Prostate gland (tissue), 2 donors: ENCODE results near the gene INO80C. TPM values are rescaled to one million over a fixed set of nuclear protein-coding genes. Genes with fewer than 3 reads are reported as not detected.
A peak's percentile ranks its signal among the peaks of the same experiment; 100 is the strongest.

Experiments used
- DNase-seq: peaks from one replicate; pipeline ENCODE4 v3.0.0-alpha.2; 2019; ENCODE audit warnings: low spot score
- H3K27ac ChIP-seq, 2 donors: fragments of 200-600 bp; sonication (generic); 2 replicates each; pipeline ENCODE4 v1.5.1; 2017 to 2019
- H3K27me3 ChIP-seq: fragments of 200-600 bp; sonication (generic); replicated peaks from 2 replicates; pipeline ENCODE4 v1.5.1; 2019; ENCODE audit not compliant: insufficient read depth
- H3K36me3 ChIP-seq, 2 donors: fragments of 200-600 bp; sonication (generic); 1 replicate in 1 of 2; 2 replicates in 1 of 2; pipeline versions ENCODE4 v1.5.1 to v1.8.1; 2017 to 2019
- H3K4me1 ChIP-seq: fragments of 200-600 bp; sonication (generic); replicated peaks from 2 replicates; pipeline ENCODE4 v1.5.1; 2019
- H3K4me3 ChIP-seq, 2 donors: fragments of 200-600 bp; sonication (generic); 2 replicates each; pipeline ENCODE4 v1.5.1; 2017 to 2019
- H3K9me3 ChIP-seq: fragments of 200-600 bp; sonication (generic); 2 replicates; pipeline ENCODE4 v1.5.1; 2017
- POLR2A ChIP-seq: fragments of 450-650 bp; IDR thresholded peaks from one replicate; pipeline ENCODE4 v1.6.1; 2016; ENCODE audit warnings: antibody characterized with exemption, mild to moderate bottlenecking
- POLR2AphosphoS5 ChIP-seq: sonication (generic); formaldehyde crosslinking; IDR thresholded peaks from one replicate; pipeline ENCODE4 v1.6.1; 2017; ENCODE audit warnings: antibody characterized with exemption
- WGBS: methylation state at CpG from one replicate; pipeline ENCODE4 v1.1.5; 2018; 5-methylcytosine and 5-hydroxymethylcytosine counted together
- intact Hi-C: fragments of 100-400 bp; cut with DNase I; formaldehyde crosslinking; loops from one replicate; pipeline ENCODE4 v1.14.2; 2022
- total RNA-seq, 2 donors: library from RNA; depleted of rRNA; stranded (reverse); fragments of >200 nt; gene quantifications; one replicate each; pipeline ENCODE4 v1.1.0, GENCODE V29; 2016
- TF ChIP-seq, protein P1 (sequence below), 4 experiments: fragments of 200-600 bp in 2 of 4; fragments of 450-650 bp in 2 of 4; sonication (generic) in 2 of 4; IDR thresholded peaks; 1 replicate in 3 of 4; 2 replicates in 1 of 4; pipeline ENCODE4 v1.5.1; 2016 to 2019; ENCODE audit warnings: antibody characterized with exemption in 4 of 4, mild to moderate bottlenecking in 2 of 4, moderate library complexity in 2 of 4

INO80C gene, protein sequence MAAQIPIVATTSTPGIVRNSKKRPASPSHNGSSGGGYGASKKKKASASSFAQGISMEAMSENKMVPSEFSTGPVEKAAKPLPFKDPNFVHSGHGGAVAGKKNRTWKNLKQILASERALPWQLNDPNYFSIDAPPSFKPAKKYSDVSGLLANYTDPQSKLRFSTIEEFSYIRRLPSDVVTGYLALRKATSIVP
- total RNA-seq = 10 to 100 TPM in 1 of 2 donors, 1 to 10 TPM in 1; 5.0 to 26.4 TPM

DNA sequence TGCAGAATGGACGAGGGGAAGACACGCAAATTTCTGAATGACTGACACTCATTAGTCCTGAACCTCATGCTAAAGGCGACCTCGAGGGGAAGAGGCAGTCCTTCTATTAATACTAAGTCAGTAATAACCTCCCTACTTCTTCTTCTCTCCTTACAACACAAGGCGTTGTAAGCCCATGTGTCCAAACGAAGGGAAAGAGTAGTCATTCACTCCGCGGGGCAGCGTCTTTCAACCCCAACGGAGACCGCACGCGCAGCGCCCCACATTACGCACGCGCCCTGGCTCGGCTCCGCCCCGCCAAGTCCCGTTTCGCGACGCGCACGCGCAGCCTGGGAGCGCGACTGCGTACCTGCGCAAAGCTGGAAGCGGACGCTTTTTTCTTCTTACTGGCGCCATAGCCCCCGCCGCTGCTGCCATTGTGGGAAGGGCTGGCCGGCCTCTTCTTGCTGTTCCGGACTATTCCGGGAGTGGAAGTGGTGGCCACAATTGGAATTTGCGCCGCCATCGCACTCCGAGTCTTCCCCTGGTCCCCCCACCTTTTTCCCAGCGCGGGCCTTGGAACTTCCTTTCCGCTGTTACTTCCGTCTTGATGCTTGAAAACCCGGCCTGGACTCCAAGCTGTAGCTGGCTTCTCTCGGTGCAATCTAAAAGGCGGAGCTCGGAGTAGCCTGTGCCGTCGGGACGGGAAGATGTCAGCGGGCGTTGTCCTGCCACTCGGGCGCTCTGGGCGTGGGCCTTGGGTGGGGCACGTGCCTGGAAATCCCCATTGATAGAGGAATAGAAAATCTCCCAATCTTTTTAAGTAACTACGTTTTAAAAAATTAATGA, at the start of gene INO80C:
INO80C (minus strand) TSS at position 591 of the 828 bp plus-strand sequence; CDS start at position 505, 86 bp downstream.
- no peaks in the 10 kb centered on the region for H3K4me1 ChIP-seq
- peak; percentile 83 for DNase-seq

DNA sequence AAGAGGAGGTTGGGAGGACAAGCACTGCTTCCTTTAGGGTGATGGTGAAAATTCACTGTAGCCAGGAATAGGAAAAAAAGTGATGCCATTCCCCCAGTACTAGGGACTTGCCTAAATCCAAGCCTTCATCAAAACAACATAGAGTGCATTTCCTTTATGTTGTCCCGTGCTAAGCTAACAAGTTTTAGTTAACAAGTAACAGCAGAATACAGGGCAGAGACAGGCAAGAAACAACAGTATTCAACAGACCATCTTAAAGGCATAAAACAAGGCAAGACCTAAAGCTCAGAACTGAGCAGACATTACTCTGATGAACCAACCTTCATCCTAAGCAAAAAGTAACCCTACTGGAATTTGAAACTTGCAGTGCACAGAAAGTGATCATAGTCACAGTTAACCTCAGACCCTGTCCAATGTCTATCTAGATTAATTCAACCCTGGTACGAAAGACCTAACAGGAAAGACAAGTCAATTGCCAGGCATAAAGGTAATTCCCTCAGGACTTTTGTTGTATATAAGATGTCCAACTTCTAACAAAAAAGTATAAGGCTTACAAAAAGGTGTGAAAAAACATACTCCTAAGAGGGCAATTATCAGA, 49.3 kb upstream of the INO80C start:
- no peak overlapping the region for H3K27ac ChIP-seq
- DNase-seq = no peak
- intact Hi-C loops = no loop called here
- H3K36me3 ChIP-seq = no peaks in the 10 kb centered on the region
- H3K4me3 ChIP-seq = no peak overlapping the region
- H3K27me3 ChIP-seq = no peaks in the 10 kb centered on the region
- WGBS = 72% methylated on average over 2 of the region's 2 CpGs
- TF ChIP-seq POLR2A = no peak
- TF ChIP-seq POLR2AphosphoS5 = no peak
- TF ChIP-seq, protein P1, sequence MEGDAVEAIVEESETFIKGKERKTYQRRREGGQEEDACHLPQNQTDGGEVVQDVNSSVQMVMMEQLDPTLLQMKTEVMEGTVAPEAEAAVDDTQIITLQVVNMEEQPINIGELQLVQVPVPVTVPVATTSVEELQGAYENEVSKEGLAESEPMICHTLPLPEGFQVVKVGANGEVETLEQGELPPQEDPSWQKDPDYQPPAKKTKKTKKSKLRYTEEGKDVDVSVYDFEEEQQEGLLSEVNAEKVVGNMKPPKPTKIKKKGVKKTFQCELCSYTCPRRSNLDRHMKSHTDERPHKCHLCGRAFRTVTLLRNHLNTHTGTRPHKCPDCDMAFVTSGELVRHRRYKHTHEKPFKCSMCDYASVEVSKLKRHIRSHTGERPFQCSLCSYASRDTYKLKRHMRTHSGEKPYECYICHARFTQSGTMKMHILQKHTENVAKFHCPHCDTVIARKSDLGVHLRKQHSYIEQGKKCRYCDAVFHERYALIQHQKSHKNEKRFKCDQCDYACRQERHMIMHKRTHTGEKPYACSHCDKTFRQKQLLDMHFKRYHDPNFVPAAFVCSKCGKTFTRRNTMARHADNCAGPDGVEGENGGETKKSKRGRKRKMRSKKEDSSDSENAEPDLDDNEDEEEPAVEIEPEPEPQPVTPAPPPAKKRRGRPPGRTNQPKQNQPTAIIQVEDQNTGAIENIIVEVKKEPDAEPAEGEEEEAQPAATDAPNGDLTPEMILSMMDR (IDR thresholded peaks at IDR 0.05) = no peak
- H3K9me3 ChIP-seq = no peaks in the 10 kb centered on the region
- H3K4me1 ChIP-seq = no peaks in the 10 kb centered on the region

More for the DNA sequence above, at the start of gene INO80C:
- TF ChIP-seq POLR2A (peak; percentile 71), POLR2AphosphoS5 (peak; percentile 89)
- TF ChIP-seq, protein P1 (IDR thresholded peaks at IDR 0.05) = peak in 3 of 4 experiments; percentile 5 to 21 (median 7)
- H3K27ac ChIP-seq = peak within 1 kb of the TSS; percentile 92 to 93
- no peaks in the 10 kb centered on the region for H3K9me3 ChIP-seq
- H3K36me3 ChIP-seq = no peaks in the 10 kb centered on the region
- under 1% methylated on average over 61 of the region's 61 CpGs for WGBS
- intact Hi-C loops = no loop called here
- peak within 1 kb of the TSS; percentile 53 to 63 for H3K4me3 ChIP-seq
- no peaks in the 10 kb centered on the region for H3K27me3 ChIP-seq

DNA sequence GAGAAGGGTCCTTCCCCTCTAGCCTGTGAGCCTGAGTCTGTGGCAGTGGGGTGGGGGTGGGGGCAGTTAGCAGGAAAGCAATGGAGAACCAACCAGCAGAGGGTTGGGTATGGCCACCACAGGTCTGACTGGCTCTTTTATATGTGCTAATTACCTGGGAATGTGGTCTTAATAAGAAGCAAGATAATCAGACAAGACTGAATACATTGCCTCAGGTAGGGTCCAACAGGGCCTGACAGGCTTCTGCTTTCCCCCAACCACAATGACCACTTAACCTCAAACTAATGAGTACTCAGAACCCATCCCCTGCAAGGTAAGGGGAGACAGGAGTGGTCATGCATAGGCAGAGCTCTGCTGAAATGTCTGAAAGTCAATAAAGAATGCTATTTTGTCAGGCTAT, 44.6 kb upstream of the INO80C start:
- Histone ChIP-seq H3K27me3 (no peaks in the 10 kb centered on the region), H3K9me3 (no peaks in the 10 kb centered on the region), H3K4me1 (no peaks in the 10 kb centered on the region), H3K4me3 (no peak overlapping the region), H3K36me3 (no peaks in the 10 kb centered on the region), H3K27ac (no peak overlapping the region)
- intact Hi-C loops = no loop called here
- no peak for TF ChIP-seq POLR2AphosphoS5
- no peak for TF ChIP-seq POLR2A
- TF ChIP-seq, protein P1 (IDR thresholded peaks at IDR 0.05) = no peak
- no peak for DNase-seq

DNA sequence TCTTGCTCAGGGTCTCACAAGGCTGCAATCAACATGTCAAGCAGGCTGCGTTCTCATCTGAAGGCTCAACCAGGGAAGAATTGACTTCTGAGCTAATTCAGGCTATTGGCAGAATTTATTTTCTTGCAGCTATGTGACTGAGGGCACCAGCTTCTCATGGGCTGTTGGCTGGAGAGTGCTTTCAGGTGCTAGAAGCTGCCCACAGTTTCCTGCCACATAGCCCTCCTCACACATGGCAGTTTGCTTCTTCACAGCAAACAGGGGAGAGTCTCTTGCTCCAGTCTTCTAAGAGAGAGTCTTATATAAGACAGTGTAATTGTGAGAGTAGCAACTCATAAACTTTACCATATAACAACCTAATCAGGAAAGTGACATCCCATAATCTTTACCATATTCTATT, 37.5 kb upstream of the INO80C start:
- Histone ChIP-seq H3K36me3 (no peaks in the 10 kb centered on the region), H3K4me1 (no peaks in the 10 kb centered on the region), H3K9me3 (no peaks in the 10 kb centered on the region), H3K27me3 (no peaks in the 10 kb centered on the region), H3K4me3 (no peak overlapping the region), H3K27ac (no peak overlapping the region)
- intact Hi-C loops = no loop called here
- 89% methylated on average over 1 of the region's 1 CpG for WGBS
- no peak for DNase-seq
- TF ChIP-seq POLR2AphosphoS5 (no peak), POLR2A (no peak)
- TF ChIP-seq, protein P1 (IDR thresholded peaks at IDR 0.05) = no peak
